ENCODE data around the gene MRFAP1L1. TPM values are rescaled to one million over a fixed set of nuclear protein-coding genes. Genes with fewer than 3 reads are reported as not detected.

Gene MRFAP1L1
- total and polyA plus RNA-seq, 9 of the 15 experiments (the other 6 are each of a cell fraction or from before 2014, with no cell fraction given) = 37.6 to 111 (median 83.8) TPM

GRCh38 chr4:6730603-6731317, 21.1 kb upstream of the MRFAP1L1 start (continued):
- TF ChIP-seq ZNF707 (CRISPR knock-in tag; conservative IDR thresholded peaks at IDR 0.05) (no peak), ZBTB8A (IDR thresholded peaks at IDR 0.05; ENCODE audit: partially characterized antibody) (no peak), TAF15 (IDR thresholded peaks at IDR 0.05; ENCODE audit: low read depth, low read length) (no peak), ZNF639 (CRISPR knock-in tag; conservative IDR thresholded peaks at IDR 0.05 in 1 of 2, IDR thresholded peaks at IDR 0.05 in 1 of 2) (peak in 1 of 2 experiments; percentile 86; a peak in 2 of 4 replicates), JUNB (CRISPR knock-in tag; conservative IDR thresholded peaks at IDR 0.05) (no peak), RBM39 (optimal IDR thresholded peaks at IDR 0.05; ENCODE audit: low read depth, low read length) (no peak), CCAR2 (IDR thresholded peaks at IDR 0.05; ENCODE audit: low read depth, low read length) (no peak), ZNF121 (CRISPR knock-in tag; conservative IDR thresholded peaks at IDR 0.05) (no peak), ZNF146 (CRISPR knock-in tag; IDR thresholded peaks at IDR 0.05; ENCODE audit: unreplicated experiment) (no peak), GMEB1 (CRISPR knock-in tag; IDR thresholded peaks at IDR 0.05) (0 out of 2 replicates have a peak, but pooled peaks have one; percentile 7), POLR3A (IDR thresholded peaks at IDR 0.05; ENCODE audit: borderline replicate concordance, extremely low read depth, insufficient read depth, insufficient read length) (no peak), CREM (IDR thresholded peaks at IDR 0.05; ENCODE audit: low read depth) (peak; percentile 85), NBN (IDR thresholded peaks at IDR 0.05; ENCODE audit: low read depth) (peak; percentile 89), TSHZ1 (CRISPR knock-in tag; IDR thresholded peaks at IDR 0.05) (no peak), FOXJ3 (CRISPR knock-in tag; IDR thresholded peaks at IDR 0.05) (no peak), TGIF2 (CRISPR knock-in tag; IDR thresholded peaks at IDR 0.05) (no peak), MCM3 (IDR thresholded peaks at IDR 0.05) (no peak), ZNF584 (CRISPR knock-in tag; IDR thresholded peaks at IDR 0.05; ENCODE audit: low read depth) (peak; percentile 77; the same call in 1 of the 2 replicates), FOXP4 (CRISPR knock-in tag; IDR thresholded peaks at IDR 0.05; ENCODE audit: borderline replicate concordance) (no peak)
